B cell (primary cell): ENCODE results near the gene MRAP2.

Experiments
- CTCF ChIP-seq: fragments of 200-600 bp; IDR thresholded peaks from one replicate; pipeline ENCODE4 v1.8.0; 2022; ENCODE audit warnings: antibody characterized with exemption, mild to moderate bottlenecking
- EZH2 ChIP-seq: IDR thresholded peaks from 2 replicates; pipeline ENCODE4 v1.6.1; 2012; ENCODE audit warnings: borderline replicate concordance, low read depth, mild to moderate bottlenecking, moderate library complexity, low read length; ENCODE audit not compliant: insufficient read depth, poor library complexity, severe bottlenecking

GRCh38 chr6:84033523-84034451 lies at the start of gene MRAP2:
- TF ChIP-seq CTCF (no peak), EZH2 (no peak)
